ENCODE data around the gene QSOX2.

Gene QSOX2

DNA sequence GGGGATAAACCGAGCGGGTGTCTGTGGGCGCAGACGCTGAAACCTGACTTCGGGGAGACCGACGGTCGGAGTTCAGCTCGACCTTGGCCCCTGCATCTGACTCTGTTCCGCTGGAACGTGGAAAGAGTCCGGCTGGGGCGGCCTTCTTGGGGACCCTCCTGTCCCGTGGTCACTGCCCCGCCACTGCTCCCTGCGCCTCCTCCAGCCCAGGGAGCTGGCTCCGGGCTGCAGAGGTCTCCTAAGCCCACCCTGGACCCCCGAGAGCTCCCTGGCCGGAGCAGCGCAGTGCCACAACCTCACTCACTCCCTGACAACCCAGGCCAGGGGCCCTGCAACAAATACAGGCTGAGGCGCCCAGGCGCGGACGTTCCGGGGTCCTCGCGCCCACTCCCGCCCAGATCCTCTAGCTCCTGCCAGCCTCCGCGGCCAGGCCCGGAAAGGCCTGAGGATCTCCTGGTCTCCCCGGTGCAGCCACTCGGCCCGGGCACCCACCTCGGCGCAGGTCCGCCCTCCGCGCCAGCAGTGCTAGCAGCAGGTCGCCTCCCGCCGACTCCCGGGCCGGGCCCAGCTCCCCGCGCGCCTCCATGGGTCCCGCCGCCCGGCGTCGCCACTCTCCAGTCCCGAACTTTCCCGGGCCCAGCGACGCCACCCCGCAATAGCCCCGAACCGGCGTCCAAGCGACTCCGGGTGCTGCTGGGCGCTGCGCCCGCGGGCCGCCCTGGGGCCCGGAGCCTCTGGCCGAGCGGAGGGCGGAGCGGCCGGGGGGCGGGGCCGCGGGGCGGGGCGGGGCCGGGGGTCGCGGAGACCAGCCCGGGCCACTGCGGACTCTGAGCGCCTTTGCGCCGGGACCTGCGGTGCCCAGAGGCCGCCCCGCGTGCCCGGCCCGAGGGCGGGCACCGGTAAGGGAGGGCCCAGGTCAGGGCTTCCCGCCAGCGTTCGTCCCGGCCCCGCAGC, 42.9 kb downstream of the QSOX2 start:
- Histone ChIP-seq H3K4me1 (ENCODE audit: control insufficient read depth, insufficient read depth, low read length) (no peaks in the 10 kb centered on the region), H3K9me3 (ENCODE audit: control insufficient read depth, low read length) (no peaks in the 10 kb centered on the region), H3K27ac (ENCODE audit: insufficient read depth, low read depth, low read length, poor library complexity, severe bottlenecking) (no peak overlapping the region), H3K36me3 (ENCODE audit: control insufficient read depth, insufficient read depth, low read length) (no peaks in the 10 kb centered on the region), H3K27me3 (ENCODE audit: control insufficient read depth, insufficient read depth, low read length, poor library complexity, severe bottlenecking) (peaks cover 85% of the 10 kb centered on the region), H3K4me3 (ENCODE audit: insufficient read depth, low read depth, low read length) (no peak overlapping the region)
- 14 to 16% methylated on average over 99 of the region's 99 CpGs for WGBS, 2 experiments

GRCh38 chr9:136201609-136202453, 43.8 kb downstream of the QSOX2 start:
- Histone ChIP-seq H3K27ac (ENCODE audit: insufficient read depth, low read depth, low read length, poor library complexity, severe bottlenecking) (no peak overlapping the region), H3K36me3 (ENCODE audit: control insufficient read depth, insufficient read depth, low read length) (no peaks in the 10 kb centered on the region), H3K4me3 (ENCODE audit: insufficient read depth, low read depth, low read length) (no peak overlapping the region), H3K4me1 (ENCODE audit: control insufficient read depth, insufficient read depth, low read length) (no peaks in the 10 kb centered on the region), H3K9me3 (ENCODE audit: control insufficient read depth, low read length) (no peaks in the 10 kb centered on the region), H3K27me3 (ENCODE audit: control insufficient read depth, insufficient read depth, low read length, poor library complexity, severe bottlenecking) (peaks cover 94% of the 10 kb centered on the region)
- WGBS, 2 experiments = 8 to 9% methylated on average over 85 of the region's 85 CpGs

- Histone ChIP-seq H3K27ac (ENCODE audit: insufficient read depth, low read depth, low read length, poor library complexity, severe bottlenecking) (no peak overlapping the region), H3K4me3 (ENCODE audit: insufficient read depth, low read depth, low read length) (no peak overlapping the region), H3K36me3 (ENCODE audit: control insufficient read depth, insufficient read depth, low read length) (no peaks in the 10 kb centered on the region), H3K9me3 (ENCODE audit: control insufficient read depth, low read length) (no peaks in the 10 kb centered on the region), H3K4me1 (ENCODE audit: control insufficient read depth, insufficient read depth, low read length) (no peaks in the 10 kb centered on the region), H3K27me3 (ENCODE audit: control insufficient read depth, insufficient read depth, low read length, poor library complexity, severe bottlenecking) (peaks cover 100% of the 10 kb centered on the region)
- 57 to 58% methylated on average over 13 of the region's 13 CpGs for WGBS, 2 experiments
Measured at GRCh38 chr9:136201174-136201573, 44.4 kb downstream of the QSOX2 start.

- Histone ChIP-seq H3K4me1 (ENCODE audit: control insufficient read depth, insufficient read depth, low read length) (no peaks in the 10 kb centered on the region), H3K27me3 (ENCODE audit: control insufficient read depth, insufficient read depth, low read length, poor library complexity, severe bottlenecking) (peaks cover 100% of the 10 kb centered on the region), H3K4me3 (ENCODE audit: insufficient read depth, low read depth, low read length) (no peak overlapping the region), H3K9me3 (ENCODE audit: control insufficient read depth, low read length) (no peaks in the 10 kb centered on the region), H3K27ac (ENCODE audit: insufficient read depth, low read depth, low read length, poor library complexity, severe bottlenecking) (no peak overlapping the region), H3K36me3 (ENCODE audit: control insufficient read depth, insufficient read depth, low read length) (no peaks in the 10 kb centered on the region)
- 63 to 64% methylated on average over 19 of the region's 19 CpGs for WGBS, 2 experiments
Measured at GRCh38 chr9:136200424-136200823, 45.2 kb downstream of the QSOX2 start.

GRCh38 chr9:136199391-136200288, 46.0 kb downstream of the QSOX2 start:
- H3K27ac ChIP-seq (ENCODE audit: insufficient read depth, low read depth, low read length, poor library complexity, severe bottlenecking) = no peak overlapping the region
- WGBS, 2 experiments = 15% methylated on average over 71 of the region's 71 CpGs
- H3K4me3 ChIP-seq (ENCODE audit: insufficient read depth, low read depth, low read length) = no peak overlapping the region
- no peaks in the 10 kb centered on the region for H3K9me3 ChIP-seq (ENCODE audit: control insufficient read depth, low read length)
- H3K36me3 ChIP-seq (ENCODE audit: control insufficient read depth, insufficient read depth, low read length) = no peaks in the 10 kb centered on the region
- no peaks in the 10 kb centered on the region for H3K4me1 ChIP-seq (ENCODE audit: control insufficient read depth, insufficient read depth, low read length)
- peaks cover 100% of the 10 kb centered on the region for H3K27me3 ChIP-seq (ENCODE audit: control insufficient read depth, insufficient read depth, low read length, poor library complexity, severe bottlenecking)

GRCh38 chr9:136198605-136199083, 47.0 kb downstream of the QSOX2 start:
- Histone ChIP-seq H3K36me3 (ENCODE audit: control insufficient read depth, insufficient read depth, low read length) (no peaks in the 10 kb centered on the region), H3K27me3 (ENCODE audit: control insufficient read depth, insufficient read depth, low read length, poor library complexity, severe bottlenecking) (peaks cover 100% of the 10 kb centered on the region), H3K27ac (ENCODE audit: insufficient read depth, low read depth, low read length, poor library complexity, severe bottlenecking) (no peak overlapping the region), H3K9me3 (ENCODE audit: control insufficient read depth, low read length) (no peaks in the 10 kb centered on the region), H3K4me1 (ENCODE audit: control insufficient read depth, insufficient read depth, low read length) (no peaks in the 10 kb centered on the region), H3K4me3 (ENCODE audit: insufficient read depth, low read depth, low read length) (no peak overlapping the region)
- WGBS, 2 experiments = 1 to 2% methylated on average over 62 of the region's 62 CpGs

DNA sequence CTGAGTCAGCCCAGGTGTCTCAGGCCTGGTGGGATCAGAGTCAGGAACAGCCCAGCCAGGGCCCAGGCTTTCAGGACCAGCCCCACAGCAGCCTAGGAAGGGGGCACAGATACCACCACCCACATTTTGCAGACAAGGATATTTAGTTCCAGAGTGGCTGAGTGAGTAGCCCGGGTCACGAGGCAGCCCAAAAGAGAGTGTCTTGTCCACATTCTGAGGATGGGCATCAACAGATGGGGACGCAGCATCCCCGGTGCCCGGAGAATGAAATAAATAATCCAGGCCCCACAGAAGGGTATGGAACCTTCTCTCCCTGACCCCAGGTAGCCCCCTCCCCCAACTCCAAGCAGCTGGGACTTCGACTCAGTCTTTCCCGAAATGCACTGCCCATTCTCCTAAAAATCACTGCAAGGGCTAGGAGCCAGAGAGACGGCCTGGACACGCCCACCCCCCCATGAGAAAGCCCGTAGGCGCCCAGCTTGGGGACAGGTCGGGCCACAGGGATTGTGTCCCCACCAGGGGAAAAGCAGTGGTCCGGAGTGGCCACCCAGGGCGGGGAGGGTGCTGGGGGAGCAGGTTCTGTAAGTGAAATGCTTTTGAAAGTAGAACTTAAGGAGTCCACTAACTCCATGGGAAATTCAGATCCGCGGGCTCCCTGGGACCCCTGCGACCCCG, 47.5 kb downstream of the QSOX2 start:
- Histone ChIP-seq H3K9me3 (ENCODE audit: control insufficient read depth, low read length) (no peaks in the 10 kb centered on the region), H3K27ac (ENCODE audit: insufficient read depth, low read depth, low read length, poor library complexity, severe bottlenecking) (no peak overlapping the region), H3K4me3 (ENCODE audit: insufficient read depth, low read depth, low read length) (no peak overlapping the region), H3K36me3 (ENCODE audit: control insufficient read depth, insufficient read depth, low read length) (no peaks in the 10 kb centered on the region), H3K4me1 (ENCODE audit: control insufficient read depth, insufficient read depth, low read length) (no peaks in the 10 kb centered on the region), H3K27me3 (ENCODE audit: control insufficient read depth, insufficient read depth, low read length, poor library complexity, severe bottlenecking) (peaks cover 100% of the 10 kb centered on the region)
- WGBS, 2 experiments = 17 to 18% methylated on average over 18 of the region's 18 CpGs

DNA sequence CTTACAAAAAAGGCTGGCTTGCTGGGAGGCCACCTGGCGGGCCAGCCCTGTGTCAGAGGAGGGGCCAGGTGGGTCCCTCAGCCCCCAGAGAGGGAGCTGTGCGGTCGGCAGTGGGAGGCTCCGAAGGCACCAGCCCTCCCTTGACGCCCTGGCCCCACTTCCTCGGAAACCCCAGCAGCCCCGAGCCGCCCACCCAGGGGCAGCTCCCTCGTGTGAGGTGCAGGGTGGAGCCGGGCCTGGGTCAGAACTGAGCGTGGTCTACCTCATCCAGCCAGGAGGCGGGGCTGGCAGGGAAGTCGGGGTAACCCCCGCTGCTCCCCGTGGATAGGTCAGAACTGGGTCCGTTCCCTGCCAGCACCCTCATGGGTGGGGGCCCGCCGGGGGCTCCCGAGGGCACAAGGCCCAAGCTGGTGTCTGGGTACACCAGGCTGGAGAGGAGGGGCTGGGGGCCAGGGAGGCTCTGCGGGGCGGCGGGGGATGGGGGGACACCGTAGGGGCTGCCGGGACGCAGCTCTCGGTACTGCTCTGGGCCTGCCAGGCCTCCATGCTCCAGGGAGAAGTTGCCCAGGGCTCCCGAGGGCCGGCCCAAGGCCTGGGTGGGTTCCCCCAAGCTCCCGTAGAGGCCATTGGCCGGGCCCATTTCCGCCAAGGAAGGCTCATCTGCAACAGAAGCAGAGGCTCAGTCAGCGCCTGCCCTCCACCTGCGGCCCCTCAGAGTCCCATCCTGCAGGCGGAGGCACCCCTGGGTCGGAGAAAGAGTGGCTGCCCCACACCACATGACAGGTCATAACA, 48.3 kb downstream of the QSOX2 start:
- no peaks in the 10 kb centered on the region for H3K9me3 ChIP-seq (ENCODE audit: control insufficient read depth, low read length)
- no peaks in the 10 kb centered on the region for H3K4me1 ChIP-seq (ENCODE audit: control insufficient read depth, insufficient read depth, low read length)
- peaks cover 100% of the 10 kb centered on the region for H3K27me3 ChIP-seq (ENCODE audit: control insufficient read depth, insufficient read depth, low read length, poor library complexity, severe bottlenecking)
- 13% methylated on average over 35 of the region's 35 CpGs for WGBS, 2 experiments
- no peak overlapping the region for H3K4me3 ChIP-seq (ENCODE audit: insufficient read depth, low read depth, low read length)
- no peak overlapping the region for H3K27ac ChIP-seq (ENCODE audit: insufficient read depth, low read depth, low read length, poor library complexity, severe bottlenecking)
- H3K36me3 ChIP-seq (ENCODE audit: control insufficient read depth, insufficient read depth, low read length) = no peaks in the 10 kb centered on the region

Measured in ectodermal cell (in vitro differentiated cells).